Uterus (tissue), 2 donors: Measurements from ENCODE around the gene FUS.

ENCODE experiments used
- POLR2A ChIP-seq, 2 donors: fragments of 450-650 bp; IDR thresholded peaks; one replicate each; pipeline ENCODE4 v1.6.1; 2016; ENCODE audit warnings: antibody characterized with exemption in 2 of 2, mild to moderate bottlenecking in 1 of 2, moderate library complexity in 1 of 2
- TF ChIP-seq, protein P1 (sequence below), 4 experiments: fragments of 200-600 bp in 2 of 4; fragments of 450-650 bp in 2 of 4; sonication (generic) in 2 of 4; IDR thresholded peaks; one replicate each; pipeline ENCODE4 v1.5.1; 2016 to 2019; ENCODE audit warnings: antibody characterized with exemption in 4 of 4, mild to moderate bottlenecking in 2 of 4, moderate library complexity in 1 of 4

- TF ChIP-seq, protein P1, sequence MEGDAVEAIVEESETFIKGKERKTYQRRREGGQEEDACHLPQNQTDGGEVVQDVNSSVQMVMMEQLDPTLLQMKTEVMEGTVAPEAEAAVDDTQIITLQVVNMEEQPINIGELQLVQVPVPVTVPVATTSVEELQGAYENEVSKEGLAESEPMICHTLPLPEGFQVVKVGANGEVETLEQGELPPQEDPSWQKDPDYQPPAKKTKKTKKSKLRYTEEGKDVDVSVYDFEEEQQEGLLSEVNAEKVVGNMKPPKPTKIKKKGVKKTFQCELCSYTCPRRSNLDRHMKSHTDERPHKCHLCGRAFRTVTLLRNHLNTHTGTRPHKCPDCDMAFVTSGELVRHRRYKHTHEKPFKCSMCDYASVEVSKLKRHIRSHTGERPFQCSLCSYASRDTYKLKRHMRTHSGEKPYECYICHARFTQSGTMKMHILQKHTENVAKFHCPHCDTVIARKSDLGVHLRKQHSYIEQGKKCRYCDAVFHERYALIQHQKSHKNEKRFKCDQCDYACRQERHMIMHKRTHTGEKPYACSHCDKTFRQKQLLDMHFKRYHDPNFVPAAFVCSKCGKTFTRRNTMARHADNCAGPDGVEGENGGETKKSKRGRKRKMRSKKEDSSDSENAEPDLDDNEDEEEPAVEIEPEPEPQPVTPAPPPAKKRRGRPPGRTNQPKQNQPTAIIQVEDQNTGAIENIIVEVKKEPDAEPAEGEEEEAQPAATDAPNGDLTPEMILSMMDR (IDR thresholded peaks at IDR 0.05): peak; percentile 94 to 99 (median 97)
- peak in 1 of 2 donors; percentile 56 for TF ChIP-seq POLR2A (IDR thresholded peaks at IDR 0.05)
Measured at GRCh38 chr16:31142109-31143010, 37.6 kb upstream of the FUS start.
